Neural progenitor cell (in vitro differentiated cells): ENCODE results near the gene CEBPE. TPM values are rescaled to one million over a fixed set of nuclear protein-coding genes. Genes with fewer than 3 reads are reported as not detected.

Experiments
- DNase-seq: peaks from one replicate; pipeline ENCODE4 v3.0.0-alpha.2; 2016; ENCODE audit warnings: low spot score
- H2AFZ ChIP-seq: fragments of 200-600 bp; sonication (generic); replicated peaks from 2 replicates; pipeline ENCODE4 v1.6.1; 2016; ENCODE audit warnings: antibody characterized with exemption
- H3F3A ChIP-seq: fragments of 200-600 bp; sonication (generic); 2 replicates; pipeline ENCODE4 v1.6.1; 2016; ENCODE audit warnings: antibody characterized with exemption, low read depth
- H3K27ac ChIP-seq: fragments of 200-600 bp; sonication (generic); 2 replicates; pipeline ENCODE4 v1.5.1; 2016; ENCODE audit warnings: mild to moderate bottlenecking
- H3K27me3 ChIP-seq: fragments of 200-600 bp; sonication (generic); 2 replicates; pipeline ENCODE4 v1.6.1; 2016; ENCODE audit warnings: mild to moderate bottlenecking, moderate library complexity
- H3K36me3 ChIP-seq: fragments of 200-600 bp; sonication (generic); 2 replicates; pipeline ENCODE4 v1.5.1; 2016
- H3K4me1 ChIP-seq: fragments of 200-600 bp; sonication (generic); 2 replicates; pipeline ENCODE4 v1.6.1; 2016; ENCODE audit warnings: mixed run types
- H3K4me2 ChIP-seq: fragments of 200-600 bp; sonication (generic); 2 replicates; pipeline ENCODE4 v1.6.1; 2016
- H3K4me3 ChIP-seq: fragments of 200-600 bp; sonication (generic); 2 replicates; pipeline ENCODE4 v1.5.1; 2016
- H3K79me2 ChIP-seq: fragments of 200-600 bp; sonication (generic); 2 replicates; pipeline ENCODE4 v1.6.1; 2016; ENCODE audit warnings: low read depth
- H3K9ac ChIP-seq: fragments of 200-600 bp; sonication (generic); 2 replicates; pipeline ENCODE4 v1.6.1; 2016
- H3K9me3 ChIP-seq: fragments of 200-600 bp; sonication (generic); 2 replicates; pipeline ENCODE4 v1.5.1; 2016; ENCODE audit warnings: low read depth
- H4K20me1 ChIP-seq: fragments of 200-600 bp; sonication (generic); 2 replicates; pipeline ENCODE4 v1.6.1; 2016; ENCODE audit warnings: low read depth
- H3K27ac Mint-ChIP-seq: 3 replicates; pipeline ENCODE4 v1.8.0; 2021; ENCODE audit warnings: mixed read lengths
- H3K27me3 Mint-ChIP-seq: 2 replicates; pipeline ENCODE4 v1.8.0; 2022; ENCODE audit warnings: low read depth, mild to moderate bottlenecking, inconsistent platforms, moderate library complexity, mixed read lengths; ENCODE audit not compliant: insufficient read depth
- H3K36me3 Mint-ChIP-seq: 3 replicates; pipeline ENCODE4 v1.8.0; 2021; ENCODE audit warnings: mixed read lengths
- H3K4me1 Mint-ChIP-seq: 3 replicates; pipeline ENCODE4 v1.8.0; 2021; ENCODE audit warnings: mixed read lengths
- H3K4me3 Mint-ChIP-seq: 3 replicates; pipeline ENCODE4 v1.8.0; 2021; ENCODE audit warnings: mild to moderate bottlenecking, moderate library complexity, mixed read lengths
- H3K9me3 Mint-ChIP-seq: 3 replicates; pipeline ENCODE4 v1.8.0; 2020; ENCODE audit warnings: mixed read lengths
- EZH2 ChIP-seq: fragments of 200-600 bp; sonication (generic); IDR thresholded peaks from 2 replicates; pipeline ENCODE4 v1.6.1; 2017; ENCODE audit warnings: antibody characterized with exemption, mild to moderate bottlenecking, moderate library complexity
- EZH2phosphoT487 ChIP-seq: fragments of 200-600 bp; sonication (generic); IDR thresholded peaks from 2 replicates; pipeline ENCODE4 v1.6.1; 2017; ENCODE audit warnings: antibody characterized with exemption
- total RNA-seq: library from RNA; depleted of rRNA; stranded (reverse); fragments of >200 nt; gene quantifications from 2 replicates; pipeline ENCODE4 v1.2.3, GENCODE V29; 2015; ENCODE audit warnings: low replicate concordance
- TF ChIP-seq, protein P1 (sequence below): fragments of 200-600 bp; sonication (generic); IDR thresholded peaks from 2 replicates; pipeline ENCODE4 v1.5.1; 2017; ENCODE audit warnings: antibody characterized with exemption, mild to moderate bottlenecking

Gene CEBPE
- total RNA-seq, 1 donor from 2014 or later = not detected

DNA sequence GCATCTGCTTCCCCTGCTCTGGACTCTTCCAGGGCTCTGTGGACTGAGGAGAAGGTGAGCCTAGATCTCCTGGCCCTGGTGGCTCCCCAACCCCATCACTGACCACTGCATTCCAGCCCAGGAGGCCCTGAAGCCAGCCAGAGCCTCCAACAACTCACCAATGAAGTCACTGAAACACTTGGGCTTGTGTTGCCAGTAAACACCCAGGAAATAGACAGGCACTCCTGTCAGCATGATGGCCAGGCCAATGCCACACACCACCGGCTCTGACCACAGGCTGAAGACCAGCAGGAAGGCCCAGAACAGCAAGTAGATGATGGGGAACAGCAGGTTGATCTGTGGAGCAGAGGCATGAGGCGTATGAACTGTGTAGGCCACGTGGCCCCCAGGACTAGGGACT is 8.8 kb upstream of the CEBPE start:
- Mint-ChIP-seq H3K9me3 (peaks cover 2% of the 10 kb centered on the region), H3K36me3 (peaks cover 26% of the 10 kb centered on the region), H3K4me1 (peaks cover 18% of the 10 kb centered on the region), H3K27ac (no peak overlapping the region), H3K4me3 (no peak overlapping the region), H3K27me3 (no peaks in the 10 kb centered on the region)
- H3K79me2 ChIP-seq = no peaks in the 10 kb centered on the region
- H3K4me1 ChIP-seq = peaks cover 6% of the 10 kb centered on the region
- no peaks in the 10 kb centered on the region for H4K20me1 ChIP-seq
- H3K27ac ChIP-seq = no peak overlapping the region
- no peak overlapping the region for H3K4me2 ChIP-seq
- H3K9ac ChIP-seq = no peak overlapping the region
- H2AFZ ChIP-seq = no peak overlapping the region
- no peaks in the 10 kb centered on the region for H3K36me3 ChIP-seq
- no peaks in the 10 kb centered on the region for H3K27me3 ChIP-seq
- peaks cover 11% of the 10 kb centered on the region for H3F3A ChIP-seq
- no peaks in the 10 kb centered on the region for H3K9me3 ChIP-seq
- H3K4me3 ChIP-seq = no peak overlapping the region
- TF ChIP-seq EZH2 (no peak), EZH2phosphoT487 (no peak)
- TF ChIP-seq, protein P1, sequence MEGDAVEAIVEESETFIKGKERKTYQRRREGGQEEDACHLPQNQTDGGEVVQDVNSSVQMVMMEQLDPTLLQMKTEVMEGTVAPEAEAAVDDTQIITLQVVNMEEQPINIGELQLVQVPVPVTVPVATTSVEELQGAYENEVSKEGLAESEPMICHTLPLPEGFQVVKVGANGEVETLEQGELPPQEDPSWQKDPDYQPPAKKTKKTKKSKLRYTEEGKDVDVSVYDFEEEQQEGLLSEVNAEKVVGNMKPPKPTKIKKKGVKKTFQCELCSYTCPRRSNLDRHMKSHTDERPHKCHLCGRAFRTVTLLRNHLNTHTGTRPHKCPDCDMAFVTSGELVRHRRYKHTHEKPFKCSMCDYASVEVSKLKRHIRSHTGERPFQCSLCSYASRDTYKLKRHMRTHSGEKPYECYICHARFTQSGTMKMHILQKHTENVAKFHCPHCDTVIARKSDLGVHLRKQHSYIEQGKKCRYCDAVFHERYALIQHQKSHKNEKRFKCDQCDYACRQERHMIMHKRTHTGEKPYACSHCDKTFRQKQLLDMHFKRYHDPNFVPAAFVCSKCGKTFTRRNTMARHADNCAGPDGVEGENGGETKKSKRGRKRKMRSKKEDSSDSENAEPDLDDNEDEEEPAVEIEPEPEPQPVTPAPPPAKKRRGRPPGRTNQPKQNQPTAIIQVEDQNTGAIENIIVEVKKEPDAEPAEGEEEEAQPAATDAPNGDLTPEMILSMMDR = no peak
- DNase-seq = no peak

DNA sequence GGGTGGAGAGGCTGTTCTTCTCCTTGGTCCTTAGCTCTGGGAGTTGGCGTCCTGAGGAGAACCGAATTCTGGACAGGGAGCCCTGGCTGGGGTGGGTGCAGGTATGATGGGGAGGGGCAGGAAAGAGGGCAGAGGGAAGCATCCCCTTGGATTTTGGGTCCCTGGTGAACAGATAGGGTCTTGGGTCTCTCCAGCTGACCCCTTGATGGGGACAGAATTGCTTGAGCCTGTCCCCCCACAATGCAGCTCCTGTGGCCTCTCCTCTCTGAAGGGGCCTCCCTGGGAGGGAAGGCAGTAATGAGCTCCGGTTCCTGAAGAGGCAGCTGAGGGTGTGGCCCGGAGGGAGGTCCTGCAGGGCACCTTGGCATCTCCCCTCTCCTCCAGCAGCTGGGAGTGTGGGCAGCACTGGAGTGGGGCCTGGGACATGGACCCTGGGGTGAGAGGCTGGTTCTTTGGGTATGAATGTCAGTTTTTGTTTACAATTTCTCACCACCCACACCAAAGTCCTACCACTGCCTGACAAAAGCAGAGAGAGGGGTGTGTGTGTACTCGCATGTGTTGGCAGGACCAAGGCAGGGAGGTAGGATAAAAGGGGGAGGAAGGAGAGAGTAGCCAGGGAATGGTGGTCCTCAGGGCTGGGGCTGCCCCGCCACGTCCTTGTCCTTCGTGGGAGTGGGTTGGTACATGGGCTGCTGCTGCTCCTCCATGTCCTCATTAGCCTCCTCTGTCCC is 7.7 kb upstream of the CEBPE start:
- DNase-seq = no peak
- Mint-ChIP-seq H3K4me1 (peaks cover 26% of the 10 kb centered on the region), H3K4me3 (no peak overlapping the region), H3K27me3 (no peaks in the 10 kb centered on the region), H3K27ac (no peak overlapping the region), H3K9me3 (peaks cover 2% of the 10 kb centered on the region), H3K36me3 (peaks cover 23% of the 10 kb centered on the region)
- H4K20me1 ChIP-seq = no peaks in the 10 kb centered on the region
- H3F3A ChIP-seq = peaks cover 12% of the 10 kb centered on the region
- no peak overlapping the region for H3K4me2 ChIP-seq
- no peaks in the 10 kb centered on the region for H3K9me3 ChIP-seq
- no peaks in the 10 kb centered on the region for H3K36me3 ChIP-seq
- TF ChIP-seq, protein P1 = no peak
- no peak for TF ChIP-seq EZH2
- TF ChIP-seq EZH2phosphoT487 = no peak
- no peak overlapping the region for H3K9ac ChIP-seq
- H3K27me3 ChIP-seq = no peaks in the 10 kb centered on the region
- H3K4me1 ChIP-seq = peaks cover 6% of the 10 kb centered on the region
- no peak overlapping the region for H3K27ac ChIP-seq
- H3K79me2 ChIP-seq = no peaks in the 10 kb centered on the region
- H3K4me3 ChIP-seq = no peak overlapping the region
- H2AFZ ChIP-seq = no peak overlapping the region

DNA sequence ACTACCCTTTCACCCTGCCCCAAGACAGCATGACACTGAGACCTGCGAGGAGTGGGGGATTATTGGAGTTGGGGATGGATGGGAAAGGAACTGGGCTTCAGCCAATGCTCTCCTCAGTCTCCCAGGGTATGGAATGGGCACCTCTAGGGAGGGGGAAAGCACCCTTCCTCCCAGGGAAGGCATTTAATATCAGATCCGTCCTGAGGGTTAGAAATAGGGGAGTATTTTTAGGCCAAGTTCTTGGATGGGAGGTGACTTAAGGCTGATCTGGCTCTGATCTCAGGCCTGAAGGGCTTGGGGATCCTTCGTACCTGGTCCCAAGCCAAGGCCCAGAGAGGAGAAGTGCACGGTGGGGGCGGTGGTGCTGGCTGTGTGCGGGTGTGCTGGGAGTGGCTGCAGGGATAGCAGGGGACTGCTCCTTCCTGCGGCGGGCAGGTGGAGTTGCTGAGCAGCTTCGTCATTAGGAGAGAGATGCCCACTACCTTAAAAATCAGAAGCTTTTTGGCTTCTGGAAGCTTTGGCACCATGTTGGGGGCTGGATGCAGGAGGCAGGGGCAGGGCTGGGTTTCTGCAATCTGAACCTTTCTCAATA is 7.0 kb upstream of the CEBPE start:
- Histone ChIP-seq H3K4me3 (no peak overlapping the region), H3F3A (peaks cover 18% of the 10 kb centered on the region), H3K4me1 (peaks cover 9% of the 10 kb centered on the region), H3K36me3 (no peaks in the 10 kb centered on the region), H3K27ac (no peak overlapping the region), H3K79me2 (no peaks in the 10 kb centered on the region), H2AFZ (no peak overlapping the region), H3K4me2 (no peak overlapping the region), H4K20me1 (no peaks in the 10 kb centered on the region), H3K27me3 (no peaks in the 10 kb centered on the region), H3K9me3 (no peaks in the 10 kb centered on the region), H3K9ac (no peak overlapping the region)
- Mint-ChIP-seq H3K4me1 (peaks cover 33% of the 10 kb centered on the region), H3K36me3 (peaks cover 20% of the 10 kb centered on the region), H3K9me3 (peaks cover 2% of the 10 kb centered on the region), H3K27me3 (no peaks in the 10 kb centered on the region), H3K4me3 (peak overlapping the region; percentile 57), H3K27ac (peak overlapping the region; percentile 80)
- DNase-seq = no peak
- TF ChIP-seq EZH2 = no peak
- TF ChIP-seq EZH2phosphoT487 = no peak
- TF ChIP-seq, protein P1 = no peak
